Brain microvascular endothelial cell (primary cell): ENCODE data around the gene KLHL34.

Experiments
- DNase-seq: peaks from one replicate; pipeline ENCODE4 v3.0.0-alpha.2; 2020
- H3K27ac ChIP-seq: fragments of 250-450 bp; sonication (Bioruptor Pico); 2 replicates; pipeline ENCODE4 v1.5.1; 2020; ENCODE audit warnings: mild to moderate bottlenecking, moderate library complexity
- H3K27me3 ChIP-seq: fragments of 250-450 bp; sonication (Bioruptor Pico); replicated peaks from 2 replicates; pipeline ENCODE4 v1.5.1; 2020; ENCODE audit warnings: mild to moderate bottlenecking
- H3K36me3 ChIP-seq: fragments of 250-450 bp; sonication (Bioruptor Pico); replicated peaks from 2 replicates; pipeline ENCODE4 v1.5.1; 2020; ENCODE audit warnings: mild to moderate bottlenecking
- H3K4me3 ChIP-seq: 2 replicates; pipeline ENCODE4 v1.5.1; 2011; ENCODE audit warnings: low read depth, mild to moderate bottlenecking, control low read depth, low read length, moderate library complexity
- in situ Hi-C: cut with HindIII; loops from 2 replicates; pipeline ENCODE4 v1.10.0; 2017; ENCODE audit warnings: low sequenced_read_pairs, low pct_ligation_motif_present
- TF ChIP-seq, protein P1 (sequence below): IDR thresholded peaks from 2 replicates; pipeline ENCODE4 v1.5.1; 2011; ENCODE audit warnings: low read depth, mild to moderate bottlenecking, moderate library complexity, low read length, control low read depth, inconsistent platforms; ENCODE audit errors: missing control alignments

The KLHL34 gene

DNA sequence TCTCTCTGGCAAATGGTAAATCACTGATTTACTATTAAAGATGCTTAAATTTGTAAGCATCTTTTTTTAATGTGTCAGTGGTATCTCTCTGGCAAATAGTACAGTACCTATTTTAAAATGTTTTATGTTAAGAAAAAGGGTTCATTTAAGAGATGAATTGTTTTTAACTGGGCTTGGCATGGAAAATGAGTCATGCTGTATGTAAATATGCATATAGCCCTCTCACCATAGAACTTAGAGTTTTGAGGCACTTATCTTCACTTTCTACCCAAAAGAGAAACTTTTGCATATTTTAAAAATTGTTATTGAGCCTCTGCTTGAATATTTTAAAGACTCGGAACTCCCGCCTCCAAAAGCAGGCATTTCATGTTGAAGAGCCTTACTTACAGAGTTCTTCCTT lies 37.9 kb downstream of the KLHL34 start:
- no peak for DNase-seq
- TF ChIP-seq, protein P1, sequence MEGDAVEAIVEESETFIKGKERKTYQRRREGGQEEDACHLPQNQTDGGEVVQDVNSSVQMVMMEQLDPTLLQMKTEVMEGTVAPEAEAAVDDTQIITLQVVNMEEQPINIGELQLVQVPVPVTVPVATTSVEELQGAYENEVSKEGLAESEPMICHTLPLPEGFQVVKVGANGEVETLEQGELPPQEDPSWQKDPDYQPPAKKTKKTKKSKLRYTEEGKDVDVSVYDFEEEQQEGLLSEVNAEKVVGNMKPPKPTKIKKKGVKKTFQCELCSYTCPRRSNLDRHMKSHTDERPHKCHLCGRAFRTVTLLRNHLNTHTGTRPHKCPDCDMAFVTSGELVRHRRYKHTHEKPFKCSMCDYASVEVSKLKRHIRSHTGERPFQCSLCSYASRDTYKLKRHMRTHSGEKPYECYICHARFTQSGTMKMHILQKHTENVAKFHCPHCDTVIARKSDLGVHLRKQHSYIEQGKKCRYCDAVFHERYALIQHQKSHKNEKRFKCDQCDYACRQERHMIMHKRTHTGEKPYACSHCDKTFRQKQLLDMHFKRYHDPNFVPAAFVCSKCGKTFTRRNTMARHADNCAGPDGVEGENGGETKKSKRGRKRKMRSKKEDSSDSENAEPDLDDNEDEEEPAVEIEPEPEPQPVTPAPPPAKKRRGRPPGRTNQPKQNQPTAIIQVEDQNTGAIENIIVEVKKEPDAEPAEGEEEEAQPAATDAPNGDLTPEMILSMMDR = no peak
- H3K36me3 ChIP-seq = no peaks in the 10 kb centered on the region

DNA sequence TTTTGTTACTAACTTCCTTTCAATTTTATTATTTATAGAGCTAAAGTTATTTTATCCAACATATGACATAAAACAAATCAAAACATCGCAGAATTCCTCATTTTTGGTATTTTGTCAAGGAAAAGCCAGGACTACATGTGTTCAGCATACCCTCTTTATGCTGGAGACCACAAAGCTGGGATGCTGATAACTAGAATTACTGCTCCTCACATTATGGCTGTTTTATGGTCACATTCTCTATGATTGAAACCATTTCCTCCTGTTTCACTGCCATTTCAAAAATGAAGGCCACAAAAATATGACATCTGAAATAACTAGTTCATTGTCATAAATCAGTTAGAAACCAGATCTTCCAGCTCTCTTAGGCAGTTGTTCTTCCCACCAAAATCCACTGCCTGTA lies 41.7 kb downstream of the KLHL34 start:
- DNase-seq = no peak
- Histone ChIP-seq H3K27ac (no peak overlapping the region), H3K4me3 (no peak overlapping the region), H3K36me3 (no peaks in the 10 kb centered on the region), H3K27me3 (no peaks in the 10 kb centered on the region)
- TF ChIP-seq, protein P1 = no peak
- in situ Hi-C loops = no loop called here

More for the DNA sequence above, 37.9 kb downstream of the KLHL34 start:
- Histone ChIP-seq H3K27ac (no peak overlapping the region), H3K27me3 (no peaks in the 10 kb centered on the region), H3K4me3 (no peak overlapping the region)
- in situ Hi-C loops = no loop called here

DNA sequence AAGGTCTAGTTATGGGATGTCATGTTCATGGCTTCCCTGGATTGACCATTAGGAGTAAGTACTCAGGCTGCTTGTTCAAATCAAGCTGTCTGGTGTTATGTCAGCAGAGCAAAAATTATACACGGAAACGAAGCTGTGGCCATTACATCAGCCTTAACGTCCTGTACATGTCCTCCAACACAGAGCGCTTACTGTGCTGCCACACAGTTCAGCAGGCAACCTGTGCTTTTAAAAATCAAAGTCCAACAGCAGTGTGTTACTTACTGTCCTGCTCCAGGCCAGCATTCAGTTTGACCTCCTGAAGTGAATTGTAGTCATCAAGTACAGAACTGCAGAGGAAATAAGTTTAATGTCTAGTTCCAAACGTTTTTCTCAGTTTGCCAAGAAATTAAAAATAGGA lies 46.0 kb downstream of the KLHL34 start:
- H3K27me3 ChIP-seq = no peaks in the 10 kb centered on the region
- H3K27ac ChIP-seq = no peak overlapping the region
- no peak overlapping the region for H3K4me3 ChIP-seq
- TF ChIP-seq, protein P1 = no peak
- in situ Hi-C loops = no loop called here
- DNase-seq = no peak
- no peaks in the 10 kb centered on the region for H3K36me3 ChIP-seq

DNA sequence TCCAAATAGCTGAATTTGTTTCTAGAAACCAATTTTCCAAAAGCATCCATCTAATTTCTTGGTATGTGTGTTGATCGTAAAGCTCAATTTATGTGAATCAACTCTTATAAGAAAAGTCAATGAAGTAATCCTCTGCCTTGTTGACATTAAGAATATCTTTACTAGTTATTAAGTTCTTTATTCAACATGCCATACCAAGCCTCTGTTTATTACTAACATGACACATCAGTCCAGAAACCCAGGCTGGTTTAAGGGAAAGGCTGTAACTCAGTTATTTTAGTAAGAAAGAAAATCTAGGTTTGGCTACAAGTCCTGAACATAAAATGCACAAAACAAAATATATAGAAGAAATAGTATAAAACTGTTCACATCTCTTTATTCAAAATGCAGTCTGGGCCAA lies 48.0 kb downstream of the KLHL34 start:
- TF ChIP-seq, protein P1 = no peak
- DNase-seq = no peak
- in situ Hi-C loops = no loop called here
- H3K4me3 ChIP-seq = no peak overlapping the region
- H3K27ac ChIP-seq = no peak overlapping the region
- H3K27me3 ChIP-seq = no peaks in the 10 kb centered on the region
- no peaks in the 10 kb centered on the region for H3K36me3 ChIP-seq

DNA sequence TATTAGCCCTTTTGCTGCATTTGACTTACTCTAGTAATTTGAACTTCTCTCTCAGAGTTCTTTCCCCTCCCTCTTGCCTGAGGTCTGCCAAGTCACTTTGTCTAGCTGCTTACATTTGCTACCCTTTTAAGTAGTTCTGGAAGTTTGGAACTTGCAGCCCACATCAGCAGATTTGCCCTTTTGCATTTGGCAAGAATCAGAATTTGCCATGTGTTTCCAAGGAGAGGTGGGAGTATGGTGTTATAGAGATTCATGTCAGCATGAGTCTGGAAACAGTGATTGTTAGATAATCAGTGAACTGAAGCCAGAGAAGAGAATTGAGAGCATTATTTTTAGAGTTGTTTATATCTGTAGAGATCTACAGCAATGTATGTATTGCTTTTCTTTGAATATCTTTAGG lies 52.1 kb downstream of the KLHL34 start:
- TF ChIP-seq, protein P1 = no peak
- DNase-seq = no peak
- H3K36me3 ChIP-seq = no peaks in the 10 kb centered on the region
- H3K27me3 ChIP-seq = no peaks in the 10 kb centered on the region
- in situ Hi-C loops = no loop called here
- H3K27ac ChIP-seq = no peak overlapping the region
- no peak overlapping the region for H3K4me3 ChIP-seq
